Measurements from ENCODE around the gene VILL. TPM values are rescaled to one million over a fixed set of nuclear protein-coding genes. Genes with fewer than 3 reads are reported as not detected.
A peak's percentile ranks its signal among the peaks of the same experiment; 100 is the strongest.

Gene VILL
- total and polyA plus RNA-seq, 12 donors, result 1.2 to 6.4 (median 2.4) TPM

GRCh38 chr3:37984596-37984995 lies 6.0 kb upstream of the VILL start:
- no peak overlapping the region for H3K4me3 ChIP-seq
- no peaks in the 10 kb centered on the region for H3K27me3 ChIP-seq
- H3K27ac ChIP-seq, result no peak overlapping the region
- ATAC-seq (no peak), DNase-seq (no peak)
- intact Hi-C loops (cut with DNase I), result no loop called here
- H3K36me3 ChIP-seq, result peaks cover 0 to 52% (median 10%) of the 10 kb centered on the region in 9 donors
- TF ChIP-seq CTCF (IDR thresholded peaks at IDR 0.05), result no peak
- H3K9me3 ChIP-seq, result no peaks in the 10 kb centered on the region
- H3K4me1 ChIP-seq, result peaks cover 0 to 24% (median 9%) of the 10 kb centered on the region in 9 donors
- 94 to 97% methylated on average over 7 of the region's 7 CpGs for WGBS, 2 donors

DNA sequence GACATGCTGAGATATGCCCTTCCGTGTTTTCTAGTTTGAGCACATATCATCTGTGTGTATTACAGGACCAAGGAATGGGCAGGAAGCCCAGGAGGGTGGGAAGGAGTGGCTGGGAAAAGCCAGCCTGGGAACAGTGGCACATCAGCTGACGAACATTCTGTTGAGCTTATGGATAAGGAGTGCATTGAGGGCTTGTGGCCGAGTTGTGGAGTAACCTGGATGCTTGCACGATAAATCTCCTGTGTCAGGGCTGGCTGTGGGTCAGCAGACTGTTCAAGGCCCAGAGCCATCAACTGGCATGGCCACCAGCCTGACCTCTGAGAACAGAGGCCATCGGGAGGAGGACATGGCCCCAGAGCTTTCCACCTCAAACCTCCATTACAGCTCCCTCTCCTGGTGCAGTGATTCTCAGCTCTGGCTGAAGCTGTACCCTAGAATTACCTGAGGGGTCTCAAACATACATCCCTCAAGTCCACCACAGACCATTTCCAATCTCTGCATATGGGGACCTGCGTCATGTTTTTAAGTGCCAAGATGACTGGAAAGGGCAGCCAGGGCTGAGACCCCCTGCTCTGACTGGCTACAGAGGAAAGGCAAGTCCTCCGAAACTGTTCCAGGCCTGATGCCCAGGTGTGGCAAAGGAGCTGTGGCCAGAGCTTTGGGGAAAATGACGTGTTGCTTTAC lies 4.8 kb upstream of the VILL start:
- 68 to 73% methylated on average over 8 of the region's 8 CpGs for WGBS, 2 donors
- TF ChIP-seq CTCF (IDR thresholded peaks at IDR 0.05), result peak in 3 of 9 donors; percentile 11 to 19 (median 16)
- peak in 1 of 2 donors; percentile 42 for DNase-seq
- peak; percentile 46 to 79 (median 69) for ATAC-seq
- intact Hi-C loops (cut with DNase I), result no loop called here
- no peaks in the 10 kb centered on the region for H3K27me3 ChIP-seq
- peaks cover 0 to 24% (median 8%) of the 10 kb centered on the region in 9 donors for H3K4me1 ChIP-seq
- no peak overlapping the region for H3K4me3 ChIP-seq
- peak overlapping the region in 4 of 10 donors; percentile 22 to 51 (median 46) for H3K27ac ChIP-seq
- peaks cover 0 to 40% (median 10%) of the 10 kb centered on the region in 9 donors for H3K36me3 ChIP-seq
- no peaks in the 10 kb centered on the region for H3K9me3 ChIP-seq

DNA sequence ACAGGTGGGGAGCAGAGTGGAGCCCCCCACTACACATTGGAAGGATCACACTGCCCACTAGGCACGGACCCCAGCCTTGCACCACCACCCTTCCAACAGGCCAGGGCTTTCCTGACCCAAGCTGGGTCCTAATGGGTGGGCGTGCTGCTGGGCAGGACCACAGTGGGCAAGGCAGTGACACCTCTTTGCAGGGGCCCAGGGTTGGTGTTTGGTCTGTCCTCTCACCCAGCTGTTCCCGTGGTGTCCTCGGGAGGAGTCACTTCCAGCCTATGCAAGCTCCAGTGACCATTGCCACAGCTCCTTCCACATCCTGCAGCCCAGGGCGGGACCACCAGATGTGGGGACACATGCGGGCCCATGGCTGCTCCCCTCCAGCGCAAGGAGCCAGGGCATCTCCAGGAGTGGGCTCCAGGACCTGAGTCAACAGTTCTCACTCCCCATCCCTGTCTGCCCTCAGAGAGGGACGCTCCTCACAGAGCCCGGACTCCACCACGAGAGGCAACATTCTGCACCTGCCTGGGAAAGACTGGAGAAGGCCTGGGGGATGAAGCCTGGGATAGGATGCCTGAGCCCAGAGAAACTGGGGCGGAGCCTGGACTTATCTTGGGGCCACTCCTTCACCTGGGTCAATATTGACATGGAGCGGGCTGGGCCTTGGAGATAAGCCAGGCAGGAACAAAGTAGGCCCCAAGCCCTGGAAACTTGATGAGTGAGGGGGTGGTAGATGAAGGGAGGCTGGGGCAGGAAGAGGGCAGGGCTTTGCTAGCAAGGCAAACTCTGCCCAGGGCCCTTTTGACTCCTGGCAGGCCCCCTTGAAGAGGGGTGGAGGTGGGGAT lies 3.9 kb upstream of the VILL start:
- Histone ChIP-seq H3K4me1 (peaks cover 0 to 24% (median 8%) of the 10 kb centered on the region in 9 donors), H3K36me3 (peaks cover 0 to 31% (median 10%) of the 10 kb centered on the region in 9 donors), H3K27ac (no peak overlapping the region), H3K27me3 (no peaks in the 10 kb centered on the region), H3K4me3 (no peak overlapping the region), H3K9me3 (no peaks in the 10 kb centered on the region)
- ATAC-seq, result peak in 3 of 8 donors; percentile 6 to 13 (median 10)
- intact Hi-C loops (cut with DNase I), result no loop called here
- WGBS, 2 donors, result 87% methylated on average over 12 of the region's 12 CpGs
- TF ChIP-seq CTCF (IDR thresholded peaks at IDR 0.05), result no peak
- no peak for DNase-seq

- intact Hi-C loops (cut with DNase I), result no loop called here
- no peak for TF ChIP-seq CTCF (IDR thresholded peaks at IDR 0.05)
- 84 to 89% methylated on average over 2 of the region's 2 CpGs for WGBS, 2 donors
- Histone ChIP-seq H3K27me3 (no peaks in the 10 kb centered on the region), H3K4me3 (no peak overlapping the region), H3K36me3 (peaks cover 0 to 25% (median 3%) of the 10 kb centered on the region in 9 donors), H3K9me3 (no peaks in the 10 kb centered on the region), H3K4me1 (peaks cover 0 to 24% (median 8%) of the 10 kb centered on the region in 9 donors), H3K27ac (no peak overlapping the region)
- DNase-seq, result no peak
- peak in 1 of 8 donors; percentile 13 for ATAC-seq
Measured at GRCh38 chr3:37987315-37987697, 3.3 kb upstream of the VILL start.
